Nucleus accumbens (tissue), 56 donors: Measurements from ENCODE around the gene USP32.

Experiments
- DNase-seq, 56 donors: peaks; one replicate each; lab custom pipeline; 2025; lab: John Stamatoyannopoulos, UW

The USP32 gene

GRCh38 chr17:60145006-60145935 lies 246.7 kb downstream of the USP32 start:
- no peak for DNase-seq

GRCh38 chr17:60142872-60143499 lies 248.9 kb downstream of the USP32 start:
- peak in 50 of 56 donors; percentile 10 to 89 (median 49) for DNase-seq

- no peak for DNase-seq
Measured at GRCh38 chr17:60141111-60142018, 250.6 kb downstream of the USP32 start.

- peak in 33 of 56 donors; percentile 4 to 69 (median 26) for DNase-seq
Measured at GRCh38 chr17:60139438-60140285, 252.3 kb downstream of the USP32 start.

DNA sequence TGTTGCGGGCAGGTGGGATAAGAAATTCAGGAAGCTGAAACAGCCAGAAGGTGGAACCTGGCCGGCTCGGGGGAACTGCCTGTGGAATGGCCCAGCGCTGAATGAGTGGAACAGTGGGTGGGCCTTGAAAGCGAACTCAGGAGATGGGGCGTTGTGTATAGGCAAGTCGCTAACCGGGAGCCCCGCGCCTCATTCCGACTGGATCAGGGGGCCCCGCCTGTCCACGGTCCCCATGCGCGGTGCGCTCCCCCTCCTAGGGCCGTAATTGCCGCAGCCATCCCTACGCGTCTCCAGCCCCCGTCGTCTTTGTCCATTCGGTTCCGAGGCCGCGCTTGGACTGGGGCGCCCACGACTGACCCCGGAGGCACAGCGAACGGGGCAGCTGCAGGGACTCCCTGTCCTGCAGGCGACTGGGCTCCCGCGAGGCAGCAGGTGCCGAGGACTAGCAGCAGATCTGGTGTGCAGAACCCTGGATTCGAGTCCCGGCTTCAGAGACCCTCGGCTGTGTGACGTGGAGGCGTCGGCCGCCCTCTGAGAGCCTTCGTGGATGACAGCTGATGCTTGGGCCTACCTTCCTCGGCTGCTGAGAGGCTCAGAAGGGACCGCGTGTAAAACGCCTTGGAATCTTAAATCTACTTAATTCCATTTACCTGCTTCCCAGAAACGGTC lies 253.0 kb downstream of the USP32 start:
- no peak for DNase-seq

GRCh38 chr17:60137731-60138130 lies 254.2 kb downstream of the USP32 start:
- no peak for DNase-seq

DNA sequence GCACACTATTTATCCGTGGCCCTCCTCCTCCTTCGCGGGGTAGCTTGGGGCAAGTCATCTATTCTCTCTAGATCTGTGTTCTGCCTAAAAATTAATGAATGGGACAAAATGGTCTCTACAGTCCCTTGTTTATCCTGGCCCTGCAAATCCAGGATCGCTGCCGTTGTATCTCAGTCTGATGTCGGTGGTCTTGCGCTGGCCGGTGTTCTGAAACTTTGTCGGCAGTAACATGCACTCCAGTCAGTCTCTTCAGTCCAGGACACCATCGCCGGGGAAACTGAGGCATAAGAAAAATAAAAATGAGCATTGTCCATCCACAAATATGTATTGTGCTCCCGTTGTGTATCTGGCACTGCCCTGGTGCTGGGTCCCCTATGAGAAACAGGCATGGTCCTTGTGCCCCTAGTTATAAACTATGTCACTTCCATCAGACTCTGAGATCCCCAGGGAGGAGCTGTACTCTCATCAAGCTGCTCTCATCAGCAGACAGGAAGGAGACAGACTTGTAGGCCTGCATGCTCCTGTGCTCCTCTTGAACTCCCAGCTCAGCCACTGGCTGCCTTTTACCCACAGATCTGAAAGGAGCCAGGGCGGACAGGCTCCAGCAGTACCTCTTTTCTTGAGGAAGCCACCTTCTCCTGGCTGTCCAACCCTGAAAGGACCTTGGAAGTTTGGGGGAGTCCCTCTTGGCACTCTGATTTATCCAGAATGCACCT lies 255.8 kb downstream of the USP32 start:
- DNase-seq = no peak

DNA sequence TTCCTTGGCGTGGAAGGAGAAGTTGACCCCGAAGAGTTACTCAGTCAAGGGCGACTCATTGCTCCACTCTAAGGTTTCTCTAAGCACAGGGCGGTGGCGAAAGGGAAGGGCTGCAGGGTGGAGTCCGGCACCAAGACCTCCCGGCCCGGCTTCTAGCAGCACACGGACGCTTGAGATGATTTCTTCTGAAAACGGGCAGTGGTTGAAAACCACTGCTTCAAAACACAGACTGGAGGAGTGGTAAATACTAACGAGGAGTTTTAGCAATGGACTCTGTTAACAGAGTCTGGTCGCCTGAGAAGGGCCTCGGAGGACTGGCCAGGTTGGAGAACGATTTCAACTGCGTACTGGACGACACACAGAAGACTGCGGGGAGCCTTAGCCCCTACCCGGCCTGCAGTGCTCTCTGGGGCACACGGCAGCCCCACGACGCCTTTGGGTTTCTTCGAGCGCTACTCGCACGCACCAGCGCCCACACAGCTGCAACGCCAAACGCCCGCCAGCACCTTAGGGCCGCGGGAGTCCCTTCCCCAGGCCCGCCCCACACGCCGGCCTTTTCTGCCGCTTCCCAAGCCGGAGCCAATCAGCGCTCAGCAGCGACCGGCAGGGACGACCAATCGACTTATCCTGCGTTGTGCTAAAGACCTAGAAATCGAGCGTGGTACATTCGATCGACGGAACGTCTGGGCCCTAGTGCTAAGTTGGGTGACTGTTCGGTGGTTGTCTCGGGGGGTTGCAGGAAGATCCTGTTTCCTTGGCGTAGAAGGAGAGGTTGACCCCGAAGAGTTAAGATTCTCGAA lies 256.6 kb downstream of the USP32 start:
- DNase-seq = peak; percentile 26 to 94 (median 82)

GRCh38 chr17:60134396-60135150 lies 257.4 kb downstream of the USP32 start:
- peak in 3 of 56 donors; percentile 1 to 17 (median 10) for DNase-seq

- no peak for DNase-seq
Measured at GRCh38 chr17:60130466-60130865, 261.5 kb downstream of the USP32 start.

DNA sequence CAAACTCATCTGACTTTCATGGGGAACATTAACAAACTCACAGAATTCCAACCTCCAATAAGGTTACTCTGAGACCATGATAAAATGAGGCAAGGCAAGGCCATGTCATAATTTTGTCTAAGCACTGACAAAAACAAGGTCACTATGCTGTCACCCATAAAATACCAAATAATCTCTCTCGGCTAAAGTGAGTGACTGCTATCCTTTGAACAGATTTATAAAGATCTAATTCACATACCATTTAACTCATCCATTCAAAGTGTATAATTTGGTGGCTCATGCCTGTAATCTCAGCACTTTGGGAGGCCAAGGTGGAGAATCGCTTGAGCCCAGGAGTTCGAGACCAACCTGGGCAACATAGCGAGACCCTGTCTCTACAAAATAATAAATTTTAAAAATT lies 262.8 kb downstream of the USP32 start:
- no peak for DNase-seq
